Heart left ventricle (tissue), 16 donors: ENCODE results near the gene DNPEP. TPM values are rescaled to one million over a fixed set of nuclear protein-coding genes. Genes with fewer than 3 reads are reported as not detected.

ENCODE experiments used
- ATAC-seq, 4 donors: fragments of 200-7000 bp; cut with Tn5 transposase; one replicate each; pipeline ENCODE4 v1.9.1; 2020 to 2022; ENCODE audit warnings: moderate library complexity in 4 of 4, mild to moderate bottlenecking in 3 of 4, moderate number of reproducible peaks in 1 of 4
- DNase-seq, 5 donors: peaks; one replicate each; pipeline ENCODE4 v3.0.0-alpha.2; 2020
- H3K27ac ChIP-seq, 12 donors: fragments of 200-600 bp; sonication (generic) in 4 of 12; one replicate each; pipeline versions ENCODE4 v1.5.0 to v1.8.0; 2016 to 2022; ENCODE audit warnings: mild to moderate bottlenecking in 2 of 12
- H3K27me3 ChIP-seq, 9 donors: fragments of 200-600 bp; sonication (generic) in 2 of 9; one replicate each; pipeline versions ENCODE4 v1.5.1 to v1.8.0; 2016 to 2022; ENCODE audit warnings: mild to moderate bottlenecking in 3 of 9
- H3K36me3 ChIP-seq, 9 donors: fragments of 200-600 bp; sonication (generic) in 2 of 9; one replicate each; pipeline versions ENCODE4 v1.5.0 to v1.8.0; 2018 to 2022; ENCODE audit warnings: mild to moderate bottlenecking in 2 of 9
- H3K4me1 ChIP-seq, 12 donors: fragments of 200-600 bp; sonication (generic) in 4 of 12; one replicate each; pipeline versions ENCODE4 v1.5.0 to v1.8.0; 2016 to 2022; ENCODE audit warnings: mild to moderate bottlenecking in 3 of 12
- H3K4me3 ChIP-seq, 12 donors: fragments of 200-600 bp; sonication (generic) in 4 of 12; one replicate each; pipeline versions ENCODE4 v1.5.0 to v1.8.0; 2017 to 2022; ENCODE audit warnings: mild to moderate bottlenecking in 9 of 12, moderate library complexity in 4 of 12
- H3K9me3 ChIP-seq, 12 donors: fragments of 200-600 bp; sonication (generic) in 4 of 12; one replicate each; pipeline versions ENCODE4 v1.5.0 to v1.8.0; 2016 to 2022; ENCODE audit warnings: mild to moderate bottlenecking in 1 of 12
- CTCF ChIP-seq, 12 donors: fragments of 200-600 bp; sonication (generic) in 4 of 12; IDR thresholded peaks; one replicate each; pipeline versions ENCODE4 v1.5.0 to v1.8.0; 2018 to 2022; ENCODE audit warnings: antibody characterized with exemption in 12 of 12, mild to moderate bottlenecking in 5 of 12
- POLR2A ChIP-seq, 2 donors: fragments of 450-650 bp; IDR thresholded peaks; one replicate each; pipeline ENCODE4 v1.6.1; 2017; ENCODE audit warnings: antibody characterized with exemption in 2 of 2, mild to moderate bottlenecking in 2 of 2, moderate library complexity in 2 of 2
- WGBS, 4 donors: extraction: QIAGEN DNeasy Blood & Tissue Kit in 2 of 4; methylation state at CpG; one replicate each; pipeline versions ENCODE4 v1.1.5 to v1.1.7; 2013 to 2018; 5-methylcytosine and 5-hydroxymethylcytosine counted together
- intact Hi-C, 10 donors: fragments of 100-400 bp; cut with DNase I; formaldehyde crosslinking; loops; one replicate each; pipeline versions ENCODE4 v1.11.1 to v1.14.2; 2022
- polyA plus RNA-seq, 2 donors: library from polyadenylated mRNA; stranded (reverse); fragments of 200-250 nt; gene quantifications; one replicate each; pipeline ENCODE4 v1.2.3, GENCODE V29; 2013
- total RNA-seq, 9 donors: library from RNA; depleted of rRNA in 2 of 9; stranded (reverse); fragments of >200 nt in 2 of 9; fragmentation: NEBNext Ultra II Directional in 3 of 9; extraction: Animal tissue kit (Norgen Biotek cat#: 25700) in 3 of 9; gene quantifications; one replicate each; pipeline versions ENCODE4 v1.1.0 to v1.2.4, GENCODE V29; 2016 to 2023
- donor health status: ischemic (EF 13 %, LVEDD 7.1; RV severe dilation, severe dysfunction).
- donor health status: healthy with polysubstance abuse.
- donor health status: DM: no; HTN: yes; CAD: no.
- donor health status: DM: no; HTN: no; CAD: no.
- donor health status: ischemic (EF 25% LVEDD 6.9; RV normal size, moderate dysfunction).
- donor health status: ischemic (EF 25% LVEDD 5.7; RV mildly dilated, moderate dysfunction).
- donor health status: healthy.
- donor health status: DM: yes; HTN: yes; CAD: no.
- donor health status: ischemic (EF 35%, LVEDD 5.7; RV mildly dilated, moderate dysfunction).
- donor health status: nonischemic (EF 11% LVEDD 7.7; RV severe dilation, severe dysfunction).
- donor health status: DM: yes; HTN: yes; CAD: no.
- donor health status: PGD.
- donor health status: ischemic (EF 29% LVEDD 5.4; RV normal size, mild dysfunction).
- donor health status: nonischemic (EF 23%, LVEDD 6.1; RV moderate dilation, normal function).

The DNPEP gene
- total and polyA plus RNA-seq, 11 donors: 61.3 to 101 (median 71.8) TPM

GRCh38 chr2:219352448-219353023, 35.2 kb downstream of the DNPEP start:
- DNase-seq: peak in 4 of 5 donors; percentile 25 to 45 (median 40)
- H3K27me3 ChIP-seq: peaks cover 0 to 54% (median 20%) of the 10 kb centered on the region in 9 donors

GRCh38 chr2:219350710-219351221, 36.9 kb downstream of the DNPEP start:
- peaks cover 0 to 38% (median 7%) of the 10 kb centered on the region in 9 donors for H3K27me3 ChIP-seq
- intact Hi-C loops: no loop called here
- no peak for ATAC-seq

More at GRCh38 chr2:219352448-219353023, 35.2 kb downstream of the DNPEP start:
- no peak overlapping the region for H3K27ac ChIP-seq
- 6 to 21% (median 10%) methylated on average over 5 of the region's 5 CpGs for WGBS, 4 donors
- ATAC-seq: peak in 3 of 4 donors; percentile 49 to 61 (median 58)
- H3K9me3 ChIP-seq: no peaks in the 10 kb centered on the region
- H3K4me3 ChIP-seq: no peak overlapping the region
- H3K36me3 ChIP-seq: no peaks in the 10 kb centered on the region
- intact Hi-C loops: no loop called here
- TF ChIP-seq CTCF (IDR thresholded peaks at IDR 0.05): peak; percentile 26 to 69 (median 50)
- no peak for TF ChIP-seq POLR2A (IDR thresholded peaks at IDR 0.05)
- H3K4me1 ChIP-seq: peaks cover 0 to 5% (median 0%) of the 10 kb centered on the region in 12 donors

DNA sequence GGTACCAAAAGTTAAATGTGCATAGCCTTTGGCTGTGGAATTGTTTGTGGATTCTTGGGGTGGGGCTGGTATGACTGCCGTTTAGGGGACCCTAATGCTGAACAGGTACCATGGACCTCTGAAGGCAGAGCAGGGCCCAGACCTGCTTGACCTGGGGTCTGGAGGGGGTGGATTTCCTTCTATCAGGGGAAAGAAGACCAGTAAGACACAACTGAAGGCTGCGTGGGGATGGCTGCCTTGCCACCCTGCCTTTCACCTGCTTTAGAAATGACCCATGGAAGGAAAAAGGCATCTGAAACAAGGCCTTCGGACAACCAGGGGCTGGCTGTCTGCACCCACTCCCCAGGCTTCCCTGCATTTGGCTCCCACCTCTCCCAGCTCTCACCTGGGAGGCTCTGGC, 37.5 kb downstream of the DNPEP start:
- no peak for TF ChIP-seq POLR2A (IDR thresholded peaks at IDR 0.05)
- TF ChIP-seq CTCF (IDR thresholded peaks at IDR 0.05): no peak
- intact Hi-C loops: no loop called here

More at GRCh38 chr2:219350710-219351221, 36.9 kb downstream of the DNPEP start:
- no peak for DNase-seq
- H3K36me3 ChIP-seq: no peaks in the 10 kb centered on the region
- WGBS, 4 donors: 40 to 53% (median 51%) methylated on average over 4 of the region's 4 CpGs
- no peak for TF ChIP-seq POLR2A (IDR thresholded peaks at IDR 0.05)
- TF ChIP-seq CTCF (IDR thresholded peaks at IDR 0.05): no peak
- no peak overlapping the region for H3K27ac ChIP-seq
- H3K4me3 ChIP-seq: no peak overlapping the region
- no peaks in the 10 kb centered on the region for H3K4me1 ChIP-seq
- H3K9me3 ChIP-seq: no peaks in the 10 kb centered on the region

GRCh38 chr2:219344751-219345430, 42.8 kb downstream of the DNPEP start:
- H3K9me3 ChIP-seq: no peaks in the 10 kb centered on the region
- H3K36me3 ChIP-seq: no peaks in the 10 kb centered on the region
- peaks cover 0 to 18% (median 0%) of the 10 kb centered on the region in 12 donors for H3K4me1 ChIP-seq
- WGBS, 4 donors: 34 to 43% (median 39%) methylated on average over 6 of the region's 6 CpGs
- ATAC-seq (peak in 3 of 4 donors; percentile 38 to 61 (median 45)), DNase-seq (peak; percentile 33 to 77 (median 57))
- intact Hi-C loops: no loop called here
- peak overlapping the region in 1 of 12 donors; percentile 71 for H3K27ac ChIP-seq
- no peak overlapping the region for H3K4me3 ChIP-seq
- no peak for TF ChIP-seq CTCF (IDR thresholded peaks at IDR 0.05)
- no peak for TF ChIP-seq POLR2A (IDR thresholded peaks at IDR 0.05)
- peaks cover 0 to 29% (median 0%) of the 10 kb centered on the region in 9 donors for H3K27me3 ChIP-seq

More for the DNA sequence above, 37.5 kb downstream of the DNPEP start:
- Histone ChIP-seq H3K9me3 (no peaks in the 10 kb centered on the region), H3K36me3 (no peaks in the 10 kb centered on the region), H3K27ac (no peak overlapping the region), H3K27me3 (peaks cover 0 to 32% (median 7%) of the 10 kb centered on the region in 9 donors), H3K4me3 (no peak overlapping the region), H3K4me1 (peaks cover 0 to 2% (median 0%) of the 10 kb centered on the region in 12 donors)
- DNase-seq (no peak), ATAC-seq (no peak)
- 63 to 81% (median 72%) methylated on average over 3 of the region's 3 CpGs for WGBS, 4 donors
